ENCODE data around the gene LTO1.

The LTO1 gene

GRCh38 chr11:69716099-69716498 is 40.9 kb upstream of the LTO1 start:
- no peak for DNase-seq (ENCODE audit: low read depth)
- no peak overlapping the region for H3K4me3 ChIP-seq (ENCODE audit: low read depth, low read length)
- TF ChIP-seq CTCF (IDR thresholded peaks at IDR 0.05; ENCODE audit: control insufficient read depth, extremely low read depth, insufficient read depth): no peak

GRCh38 chr11:69715446-69715845 is 40.3 kb upstream of the LTO1 start:
- H3K4me3 ChIP-seq (ENCODE audit: low read depth, low read length): no peak overlapping the region
- DNase-seq (ENCODE audit: low read depth): no peak
- TF ChIP-seq CTCF (IDR thresholded peaks at IDR 0.05; ENCODE audit: control insufficient read depth, extremely low read depth, insufficient read depth): no peak

- no peak for TF ChIP-seq CTCF (IDR thresholded peaks at IDR 0.05; ENCODE audit: control insufficient read depth, extremely low read depth, insufficient read depth)
- DNase-seq (ENCODE audit: low read depth): no peak
Observed at GRCh38 chr11:69711822-69712801, 37.0 kb upstream of the LTO1 start.

GRCh38 chr11:69708736-69709401 is 33.7 kb upstream of the LTO1 start:
- TF ChIP-seq CTCF (IDR thresholded peaks at IDR 0.05; ENCODE audit: control insufficient read depth, extremely low read depth, insufficient read depth): no peak
- no peak overlapping the region for H3K4me3 ChIP-seq (ENCODE audit: low read depth, low read length)
- no peak for DNase-seq (ENCODE audit: low read depth)

More at GRCh38 chr11:69711822-69712801, 37.0 kb upstream of the LTO1 start:
- H3K4me3 ChIP-seq (ENCODE audit: low read depth, low read length): no peak overlapping the region

- TF ChIP-seq CTCF (IDR thresholded peaks at IDR 0.05; ENCODE audit: control insufficient read depth, extremely low read depth, insufficient read depth): no peak
- no peak overlapping the region for H3K4me3 ChIP-seq (ENCODE audit: low read depth, low read length)
- no peak for DNase-seq (ENCODE audit: low read depth)
Observed at GRCh38 chr11:69707176-69707575, 32.0 kb upstream of the LTO1 start.

- no peak for DNase-seq (ENCODE audit: low read depth)
- no peak for TF ChIP-seq CTCF (IDR thresholded peaks at IDR 0.05; ENCODE audit: control insufficient read depth, extremely low read depth, insufficient read depth)
Observed at GRCh38 chr11:69705901-69706787, 31.0 kb upstream of the LTO1 start.

More at GRCh38 chr11:69705901-69706787, 31.0 kb upstream of the LTO1 start:
- no peak overlapping the region for H3K4me3 ChIP-seq (ENCODE audit: low read depth, low read length)
